Neural crest cell (in vitro differentiated cells): ENCODE measurements around the gene PALMD. TPM values are rescaled to one million over a fixed set of nuclear protein-coding genes. Genes with fewer than 3 reads are reported as not detected.

ENCODE experiments used
- DNase-seq: peaks from one replicate; pipeline ENCODE4 v3.0.0; 2021; ENCODE audit warnings: low read depth, mixed read lengths, low spot score
- H3K27ac Mint-ChIP-seq: one replicate; pipeline ENCODE4 v1.8.0; 2021; ENCODE audit warnings: mild to moderate bottlenecking, mixed read lengths; ENCODE audit not compliant: unreplicated experiment
- H3K27me3 Mint-ChIP-seq: 2 replicates; pipeline ENCODE4 v1.8.0; 2021; ENCODE audit warnings: low read depth, mild to moderate bottlenecking, mixed read lengths
- H3K36me3 Mint-ChIP-seq: 2 replicates; pipeline ENCODE4 v1.8.0; 2021; ENCODE audit warnings: low read depth, mild to moderate bottlenecking, mixed read lengths
- H3K4me1 Mint-ChIP-seq: 2 replicates; pipeline ENCODE4 v1.8.0; 2021; ENCODE audit warnings: mixed read lengths
- H3K4me3 Mint-ChIP-seq: one replicate; pipeline ENCODE4 v1.8.0; 2021; ENCODE audit warnings: mild to moderate bottlenecking, mixed read lengths
- H3K9me3 Mint-ChIP-seq: 2 replicates; pipeline ENCODE4 v1.8.0; 2021; ENCODE audit warnings: mixed read lengths
- CTCF ChIP-seq: fragments of 200-600 bp; sonication (generic); conservative IDR thresholded peaks from 2 replicates; pipeline ENCODE4 v1.5.0; 2021; ENCODE audit warnings: antibody characterized with exemption, mild to moderate bottlenecking
- total RNA-seq: library from RNA; stranded (reverse); gene quantifications from 2 replicates; pipeline ENCODE4 v1.2.1, GENCODE V29; 2021

Gene PALMD
- total RNA-seq, 1 donor from 2014 or later, result 0.21 TPM

- Mint-ChIP-seq H3K4me1 (peaks cover 28% of the 10 kb centered on the region), H3K27me3 (no peaks in the 10 kb centered on the region), H3K27ac (no peak overlapping the region), H3K36me3 (no peaks in the 10 kb centered on the region), H3K9me3 (peaks cover 4% of the 10 kb centered on the region), H3K4me3 (no peak overlapping the region)
- TF ChIP-seq CTCF, result no peak
- DNase-seq, result no peak
Observed at GRCh38 chr1:99601709-99602403, 44.1 kb upstream of the PALMD start.

GRCh38 chr1:99602404-99602969 lies 43.4 kb upstream of the PALMD start:
- Mint-ChIP-seq H3K4me3 (no peak overlapping the region), H3K27ac (no peak overlapping the region), H3K36me3 (peaks cover under 1% of the 10 kb centered on the region), H3K9me3 (peaks cover under 1% of the 10 kb centered on the region), H3K27me3 (no peaks in the 10 kb centered on the region), H3K4me1 (peaks cover 28% of the 10 kb centered on the region)
- no peak for TF ChIP-seq CTCF
- DNase-seq, result no peak

- Mint-ChIP-seq H3K36me3 (peaks cover 3% of the 10 kb centered on the region), H3K27ac (no peak overlapping the region), H3K4me1 (peaks cover 28% of the 10 kb centered on the region), H3K27me3 (no peaks in the 10 kb centered on the region), H3K9me3 (peaks cover 7% of the 10 kb centered on the region), H3K4me3 (no peak overlapping the region)
- no peak for TF ChIP-seq CTCF
- no peak for DNase-seq
Observed at GRCh38 chr1:99603699-99604560, 42.0 kb upstream of the PALMD start.

GRCh38 chr1:99606306-99606705 lies 39.6 kb upstream of the PALMD start:
- no peak for DNase-seq
- Mint-ChIP-seq H3K27me3 (no peaks in the 10 kb centered on the region), H3K36me3 (peaks cover 5% of the 10 kb centered on the region), H3K4me3 (no peak overlapping the region), H3K4me1 (peaks cover 6% of the 10 kb centered on the region), H3K9me3 (peaks cover 7% of the 10 kb centered on the region), H3K27ac (no peak overlapping the region)
- no peak for TF ChIP-seq CTCF

GRCh38 chr1:99607590-99607989 lies 38.3 kb upstream of the PALMD start:
- TF ChIP-seq CTCF, result no peak
- Mint-ChIP-seq H3K4me1 (peaks cover 4% of the 10 kb centered on the region), H3K36me3 (peaks cover 5% of the 10 kb centered on the region), H3K9me3 (peaks cover 9% of the 10 kb centered on the region), H3K27me3 (no peaks in the 10 kb centered on the region), H3K27ac (no peak overlapping the region), H3K4me3 (no peak overlapping the region)
- no peak for DNase-seq
